GM21447 (cell line): Measurements from ENCODE around the gene FAM114A2.

Experiments used
- ATAC-seq: cut with Tn5 transposase; IDR thresholded peaks from one replicate; pipeline ENCODE4 v1.9.1; 2021; ENCODE audit not compliant: unreplicated experiment

The FAM114A2 gene

GRCh38 chr5:153952057-153952456, 86.7 kb downstream of the FAM114A2 start:
- ATAC-seq = no peak

- no peak for ATAC-seq
These were observed 97.4 kb downstream of the FAM114A2 start for GRCh38 chr5:153941265-153941664.
